ENCODE results near the gene MRPL40. TPM values are rescaled to one million over a fixed set of nuclear protein-coding genes. Genes with fewer than 3 reads are reported as not detected.

Gene MRPL40
- total and polyA plus RNA-seq, 10 of the 15 experiments (the other 5 are each of a cell fraction or from before 2014, with no cell fraction given): 41.2 to 207 (median 69.1) TPM

DNA sequence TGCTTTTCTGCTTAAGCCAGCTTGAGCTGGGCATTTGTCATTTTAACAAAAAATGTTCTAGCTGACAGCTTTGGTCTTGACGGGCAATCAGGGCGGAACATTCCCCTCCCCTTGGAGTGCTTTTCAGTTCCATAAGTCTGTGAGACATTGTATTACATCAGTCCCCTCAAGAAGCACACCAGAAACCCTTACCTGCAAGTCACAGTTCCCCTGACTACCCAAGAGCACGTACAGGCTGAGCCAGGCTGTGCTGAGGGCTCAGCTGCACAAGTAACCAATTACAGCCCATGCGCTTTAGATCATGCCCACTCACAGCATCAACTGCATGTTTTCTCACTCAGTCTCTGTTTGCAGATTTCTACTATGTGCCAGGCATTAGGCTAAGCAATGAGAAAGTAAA, 19.9 kb upstream of the MRPL40 start (continued):
- TF ChIP-seq EGR1 (IDR thresholded peaks at IDR 0.05; ENCODE audit: borderline replicate concordance in 1 of 2, low read depth in 2 of 2, low read length in 2 of 2) (no peak), ZSCAN29 (IDR thresholded peaks at IDR 0.05) (no peak), CHD2 (IDR thresholded peaks at IDR 0.05; ENCODE audit: borderline replicate concordance, low read depth, low read length) (no peak), LARP7 (IDR thresholded peaks at IDR 0.05) (no peak), SMAD5 (IDR thresholded peaks at IDR 0.05; ENCODE audit: low read depth) (no peak), JUND (IDR thresholded peaks at IDR 0.05; ENCODE audit: low read depth, low read length) (no peak)

DNA sequence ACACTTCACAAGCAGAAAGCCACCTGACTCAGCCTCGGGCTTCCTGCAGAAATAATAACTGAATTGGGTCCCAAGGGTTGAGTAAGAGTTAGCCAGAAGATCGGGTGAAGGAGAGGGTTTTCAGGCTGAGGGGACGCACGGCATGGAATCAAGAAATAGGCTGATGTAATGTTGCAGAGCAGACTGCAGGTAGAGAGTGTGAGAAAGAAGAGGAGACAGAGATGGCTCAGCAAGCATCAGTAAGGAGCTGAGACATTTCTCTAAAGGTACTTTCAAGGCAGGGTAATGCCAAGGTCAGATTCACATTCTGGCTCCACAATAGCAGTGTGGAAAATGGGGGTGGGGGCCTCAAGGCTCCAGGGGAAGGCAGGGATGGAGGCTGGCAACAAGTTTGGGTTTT, 19.4 kb upstream of the MRPL40 start:
- DNase-seq (ENCODE audit: low read depth, low spot score): no peak
- H3K27me3 ChIP-seq (replicated peaks in 1 of 2; ENCODE audit: control insufficient read depth in 2 of 2, insufficient read depth in 2 of 2, low read length in 1 of 2): no peaks in the 10 kb centered on the region
- no peak for FAIRE-seq
- no peaks in the 10 kb centered on the region; the same call in 2 of the 3 replicates for H3K9me3 ChIP-seq (replicated peaks; ENCODE audit: control insufficient read depth, insufficient read depth, low read length)
- no peak overlapping the region for H3K4me2 ChIP-seq (ENCODE audit: control insufficient read depth, insufficient read depth)
- CTCF ChIA-PET: interaction anchor here (1.5 kb wide), 1 partner anchor 64 kb away, joined by 4 read pairs; no protein-coding TSS in a partner anchor
- peaks cover 41% of the 10 kb centered on the region for H3K79me2 ChIP-seq (ENCODE audit: control insufficient read depth, insufficient read depth, low read length)
- 63% methylated on average over 4 of the region's 4 CpGs for WGBS (ENCODE audit: insufficient coverage, insufficient replicate concordance, low lambda C conversion rate, missing lambda C conversion rate)
- H2AFZ ChIP-seq (ENCODE audit: control insufficient read depth, low read depth, low read length): no peak overlapping the region
- intact Hi-C loops (cut with micrococcal nuclease; ENCODE audit: unreplicated experiment) (no loop called here), in situ Hi-C loops (cut with MboI) (no loop called here)
- no TSS peak for BruUV-seq (replicated peaks)
- no peaks in the 10 kb centered on the region; the same call in 1 of the 2 replicates for H3K4me1 ChIP-seq (ENCODE audit: control insufficient read depth, insufficient read depth, low read length)
- SMC1A ChIA-PET (ENCODE audit: uncharacterized antibody, unreplicated experiment): interaction anchor here (1.2 kb wide), 1 partner anchor 15 kb away, joined by 3 read pairs; no protein-coding TSS in a partner anchor
- H4K20me1 ChIP-seq (ENCODE audit: control insufficient read depth, insufficient read depth): no peaks in the 10 kb centered on the region
- H3K36me3 ChIP-seq (ENCODE audit: control insufficient read depth in 2 of 2, insufficient read depth in 2 of 2, low read length in 1 of 2): peaks cover 9 to 28% of the 10 kb centered on the region in 2 experiments; a peak in 3 of 4 replicates
- no peak for ATAC-seq
- H3K4me3 ChIP-seq: no peak overlapping the region
- POLR2A ChIA-PET: no interaction called here
- RAD21 ChIA-PET (ENCODE audit: unreplicated experiment): no interaction called here
- H3K27ac ChIP-seq (ENCODE audit: control insufficient read depth, insufficient read depth): no peak overlapping the region
- no peak overlapping the region for H3K9ac ChIP-seq (ENCODE audit: control insufficient read depth, insufficient read depth, low read length)
- no peak for TF ChIP-seq CHD1 (IDR thresholded peaks at IDR 0.05; ENCODE audit: low read depth, low read length)
- TF ChIP-seq LARP7 (IDR thresholded peaks at IDR 0.05): no peak
- no peak for TF ChIP-seq SMARCA5 (IDR thresholded peaks at IDR 0.05)
- no peak for TF ChIP-seq SIN3A (IDR thresholded peaks at IDR 0.05; ENCODE audit: low read depth, low read length)
- TF ChIP-seq KAT2A (conservative IDR thresholded peaks at IDR 0.05; ENCODE audit: control insufficient read depth, low read depth, low read length): no peak
- TF ChIP-seq MEF2A (IDR thresholded peaks at IDR 0.05; ENCODE audit: insufficient read depth, low read depth, low read length): no peak
- TF ChIP-seq, protein P1, sequence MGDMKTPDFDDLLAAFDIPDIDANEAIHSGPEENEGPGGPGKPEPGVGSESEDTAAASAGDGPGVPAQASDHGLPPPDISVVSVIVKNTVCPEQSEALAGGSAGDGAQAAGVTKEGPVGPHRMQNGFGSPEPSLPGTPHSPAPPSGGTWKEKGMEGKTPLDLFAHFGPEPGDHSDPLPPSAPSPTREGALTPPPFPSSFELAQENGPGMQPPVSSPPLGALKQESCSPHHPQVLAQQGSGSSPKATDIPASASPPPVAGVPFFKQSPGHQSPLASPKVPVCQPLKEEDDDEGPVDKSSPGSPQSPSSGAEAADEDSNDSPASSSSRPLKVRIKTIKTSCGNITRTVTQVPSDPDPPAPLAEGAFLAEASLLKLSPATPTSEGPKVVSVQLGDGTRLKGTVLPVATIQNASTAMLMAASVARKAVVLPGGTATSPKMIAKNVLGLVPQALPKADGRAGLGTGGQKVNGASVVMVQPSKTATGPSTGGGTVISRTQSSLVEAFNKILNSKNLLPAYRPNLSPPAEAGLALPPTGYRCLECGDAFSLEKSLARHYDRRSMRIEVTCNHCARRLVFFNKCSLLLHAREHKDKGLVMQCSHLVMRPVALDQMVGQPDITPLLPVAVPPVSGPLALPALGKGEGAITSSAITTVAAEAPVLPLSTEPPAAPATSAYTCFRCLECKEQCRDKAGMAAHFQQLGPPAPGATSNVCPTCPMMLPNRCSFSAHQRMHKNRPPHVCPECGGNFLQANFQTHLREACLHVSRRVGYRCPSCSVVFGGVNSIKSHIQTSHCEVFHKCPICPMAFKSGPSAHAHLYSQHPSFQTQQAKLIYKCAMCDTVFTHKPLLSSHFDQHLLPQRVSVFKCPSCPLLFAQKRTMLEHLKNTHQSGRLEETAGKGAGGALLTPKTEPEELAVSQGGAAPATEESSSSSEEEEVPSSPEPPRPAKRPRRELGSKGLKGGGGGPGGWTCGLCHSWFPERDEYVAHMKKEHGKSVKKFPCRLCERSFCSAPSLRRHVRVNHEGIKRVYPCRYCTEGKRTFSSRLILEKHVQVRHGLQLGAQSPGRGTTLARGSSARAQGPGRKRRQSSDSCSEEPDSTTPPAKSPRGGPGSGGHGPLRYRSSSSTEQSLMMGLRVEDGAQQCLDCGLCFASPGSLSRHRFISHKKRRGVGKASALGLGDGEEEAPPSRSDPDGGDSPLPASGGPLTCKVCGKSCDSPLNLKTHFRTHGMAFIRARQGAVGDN (IDR thresholded peaks at IDR 0.05): no peak
- no peak for TF ChIP-seq BRCA1 (IDR thresholded peaks at IDR 0.05; ENCODE audit: low read depth, low read length)
- TF ChIP-seq EP300 (IDR thresholded peaks at IDR 0.05; ENCODE audit: borderline replicate concordance in 1 of 2, control insufficient read depth in 1 of 2, low read depth in 2 of 2, low read length in 2 of 2): no peak
